ENCODE measurements around the gene ADIG. TPM values are rescaled to one million over a fixed set of nuclear protein-coding genes. Genes with fewer than 3 reads are reported as not detected.
A peak's percentile ranks its signal among the peaks of the same experiment; 100 is the strongest.

ADIG gene
- total RNA-seq, 4 donors from 2014 or later = not detected

GRCh38 chr20:38600057-38600456, 19.1 kb downstream of the ADIG start:
- peaks cover 0 to 3% (median 0%) of the 10 kb centered on the region in 4 donors for H3K4me1 ChIP-seq
- H3K27ac ChIP-seq = no peak overlapping the region
- intact Hi-C loops (cut with DNase I; ENCODE audit: low total_unique reads) = no loop called here
- WGBS, 2 donors (ENCODE audit: low coverage in 1 of 2) = 100% methylated on average over 1 of the region's 1 CpG
- no peaks in the 10 kb centered on the region for H3K9me3 ChIP-seq
- H3K27me3 ChIP-seq = peaks cover 46% of the 10 kb centered on the region
- in situ Hi-C loops (cut with MboI; ENCODE audit: low pct_ligation_motif_present in 1 of 4, low pct_unique_long_range_greater_than_20kb in 1 of 4, low sequenced_read_pairs in 3 of 4) = no loop called here
- no peaks in the 10 kb centered on the region for H3K36me3 ChIP-seq
- DNase-seq = no peak
- TF ChIP-seq POLR2AphosphoS5 (IDR thresholded peaks at IDR 0.05) = no peak
- TF ChIP-seq CTCF (IDR thresholded peaks at IDR 0.05) = no peak
- no peak for TF ChIP-seq EP300 (IDR thresholded peaks at IDR 0.05; ENCODE audit: low read depth)
- TF ChIP-seq POLR2A (IDR thresholded peaks at IDR 0.05) = no peak
- H3K4me3 ChIP-seq = no peak overlapping the region

- no peak within 1 kb of the TSS for H3K27ac ChIP-seq
- no peaks in the 10 kb centered on the region for H3K36me3 ChIP-seq
- H3K27me3 ChIP-seq = peaks cover 53% of the 10 kb centered on the region
- H3K4me3 ChIP-seq = no peak within 1 kb of the TSS
- in situ Hi-C loops (cut with MboI; ENCODE audit: low pct_ligation_motif_present in 1 of 4, low pct_unique_long_range_greater_than_20kb in 1 of 4, low sequenced_read_pairs in 3 of 4) (no loop called here), intact Hi-C loops (cut with DNase I; ENCODE audit: low total_unique reads) (no loop called here)
- TF ChIP-seq EP300 (IDR thresholded peaks at IDR 0.05; ENCODE audit: low read depth) (no peak), POLR2A (IDR thresholded peaks at IDR 0.05) (no peak), CTCF (IDR thresholded peaks at IDR 0.05) (no peak), POLR2AphosphoS5 (IDR thresholded peaks at IDR 0.05) (no peak)
- DNase-seq = peak; percentile 11
- 4 to 12% methylated on average over 7 to 32 of the region's 42 CpGs for WGBS, 2 donors (ENCODE audit: low coverage in 1 of 2)
- no peaks in the 10 kb centered on the region for H3K9me3 ChIP-seq
- peaks cover 0 to 3% (median 0%) of the 10 kb centered on the region in 4 donors for H3K4me1 ChIP-seq
Measured at GRCh38 chr20:38601216-38602184, 20.5 kb downstream of the ADIG start, which contains the start of gene ARHGAP40. Gene ARHGAP40 (plus strand): TSS chr20:38601809.

- Histone ChIP-seq H3K4me3 (no peak overlapping the region), H3K27me3 (peaks cover 59% of the 10 kb centered on the region), H3K4me1 (peaks cover 0 to 3% (median 0%) of the 10 kb centered on the region in 4 donors), H3K27ac (no peak overlapping the region), H3K9me3 (no peaks in the 10 kb centered on the region), H3K36me3 (no peaks in the 10 kb centered on the region)
- no peak for TF ChIP-seq EP300 (IDR thresholded peaks at IDR 0.05; ENCODE audit: low read depth)
- no peak for TF ChIP-seq POLR2A (IDR thresholded peaks at IDR 0.05)
- TF ChIP-seq CTCF (IDR thresholded peaks at IDR 0.05) = no peak
- TF ChIP-seq POLR2AphosphoS5 (IDR thresholded peaks at IDR 0.05) = no peak
- DNase-seq = no peak
- intact Hi-C loops (cut with DNase I; ENCODE audit: low total_unique reads) = no loop called here
- in situ Hi-C loops (cut with MboI; ENCODE audit: low pct_ligation_motif_present in 1 of 4, low pct_unique_long_range_greater_than_20kb in 1 of 4, low sequenced_read_pairs in 3 of 4) = no loop called here
- 43% methylated on average over 5 of the region's 5 CpGs; no CpG with 5 or more reads in 1 of the 2 donors for WGBS, 2 donors (ENCODE audit: low coverage in 1 of 2)
Measured at GRCh38 chr20:38602185-38602581, 21.2 kb downstream of the ADIG start.

- Histone ChIP-seq H3K9me3 (no peaks in the 10 kb centered on the region), H3K27me3 (peaks cover 64% of the 10 kb centered on the region), H3K4me1 (peaks cover 0 to 3% (median 0%) of the 10 kb centered on the region in 4 donors), H3K27ac (no peak overlapping the region), H3K36me3 (no peaks in the 10 kb centered on the region), H3K4me3 (no peak overlapping the region)
- no peak for DNase-seq
- TF ChIP-seq POLR2A (IDR thresholded peaks at IDR 0.05) = no peak
- TF ChIP-seq CTCF (IDR thresholded peaks at IDR 0.05) = no peak
- intact Hi-C loops (cut with DNase I; ENCODE audit: low total_unique reads) (no loop called here), in situ Hi-C loops (cut with MboI; ENCODE audit: low pct_ligation_motif_present in 1 of 4, low pct_unique_long_range_greater_than_20kb in 1 of 4, low sequenced_read_pairs in 3 of 4) (no loop called here)
- 50 to 69% methylated on average over 2 to 3 of the region's 3 CpGs for WGBS, 2 donors (ENCODE audit: low coverage in 1 of 2)
Measured at GRCh38 chr20:38603286-38603685, 22.3 kb downstream of the ADIG start.
